Measurements from ENCODE around the gene LRCOL1. TPM values are rescaled to one million over a fixed set of nuclear protein-coding genes. Genes with fewer than 3 reads are reported as not detected.

The LRCOL1 gene
- total RNA-seq, 2 experiments from 2014 or later, result not detected

GRCh38 chr12:132621657-132622435, 11.5 kb upstream of the LRCOL1 start:
- Histone ChIP-seq H3K27me3 (ENCODE audit: control insufficient read depth in 1 of 2, insufficient read depth in 2 of 2, low read length in 2 of 2) (peaks cover 15 to 17% of the 10 kb centered on the region in 2 experiments), H3K4me1 (ENCODE audit: insufficient read depth, low read length) (peaks cover 6% of the 10 kb centered on the region), H3K4me3 (ENCODE audit: low read length) (no peak overlapping the region), H3K9me3 (ENCODE audit: control insufficient read depth in 1 of 2, insufficient read depth in 1 of 2, low read length in 2 of 2) (peaks cover 10 to 11% of the 10 kb centered on the region in 2 experiments), H3K36me3 (ENCODE audit: insufficient read depth, low read length) (peaks cover 15% of the 10 kb centered on the region), H3K27ac (ENCODE audit: low read depth in 1 of 2, low read length in 2 of 2) (no peak overlapping the region)
- Mint-ChIP-seq H3K36me3 (ENCODE audit: low read depth) (peaks cover 13% of the 10 kb centered on the region), H3K27me3 (peaks cover 17% of the 10 kb centered on the region), H3K27ac (no peak overlapping the region), H3K4me3 (no peak overlapping the region), H3K4me1 (ENCODE audit: low read depth) (peaks cover 5% of the 10 kb centered on the region), H3K9me3 (no peaks in the 10 kb centered on the region)
- peak in 1 of 14 experiments; percentile 12 for DNase-seq
- TF ChIP-seq, protein P1, sequence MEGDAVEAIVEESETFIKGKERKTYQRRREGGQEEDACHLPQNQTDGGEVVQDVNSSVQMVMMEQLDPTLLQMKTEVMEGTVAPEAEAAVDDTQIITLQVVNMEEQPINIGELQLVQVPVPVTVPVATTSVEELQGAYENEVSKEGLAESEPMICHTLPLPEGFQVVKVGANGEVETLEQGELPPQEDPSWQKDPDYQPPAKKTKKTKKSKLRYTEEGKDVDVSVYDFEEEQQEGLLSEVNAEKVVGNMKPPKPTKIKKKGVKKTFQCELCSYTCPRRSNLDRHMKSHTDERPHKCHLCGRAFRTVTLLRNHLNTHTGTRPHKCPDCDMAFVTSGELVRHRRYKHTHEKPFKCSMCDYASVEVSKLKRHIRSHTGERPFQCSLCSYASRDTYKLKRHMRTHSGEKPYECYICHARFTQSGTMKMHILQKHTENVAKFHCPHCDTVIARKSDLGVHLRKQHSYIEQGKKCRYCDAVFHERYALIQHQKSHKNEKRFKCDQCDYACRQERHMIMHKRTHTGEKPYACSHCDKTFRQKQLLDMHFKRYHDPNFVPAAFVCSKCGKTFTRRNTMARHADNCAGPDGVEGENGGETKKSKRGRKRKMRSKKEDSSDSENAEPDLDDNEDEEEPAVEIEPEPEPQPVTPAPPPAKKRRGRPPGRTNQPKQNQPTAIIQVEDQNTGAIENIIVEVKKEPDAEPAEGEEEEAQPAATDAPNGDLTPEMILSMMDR (IDR thresholded peaks at IDR 0.05), result no peak
- intact Hi-C loops (cut with DNase I, micrococcal nuclease), result no loop called here
- CTCF ChIA-PET, result no interaction called here
- POLR2A ChIA-PET, result no interaction called here
- no peak for ATAC-seq (ENCODE audit: poor library complexity)

GRCh38 chr12:132620899-132621656, 10.7 kb upstream of the LRCOL1 start:
- Mint-ChIP-seq H3K4me3 (no peak overlapping the region), H3K27ac (no peak overlapping the region), H3K9me3 (no peaks in the 10 kb centered on the region), H3K27me3 (peaks cover 17% of the 10 kb centered on the region), H3K4me1 (ENCODE audit: low read depth) (peaks cover 5% of the 10 kb centered on the region), H3K36me3 (ENCODE audit: low read depth) (peaks cover 6% of the 10 kb centered on the region)
- TF ChIP-seq, protein P1 (IDR thresholded peaks at IDR 0.05), result no peak
- POLR2A ChIA-PET, result no interaction called here
- peaks cover 17 to 19% of the 10 kb centered on the region in 2 experiments for H3K9me3 ChIP-seq (ENCODE audit: control insufficient read depth in 1 of 2, insufficient read depth in 1 of 2, low read length in 2 of 2)
- no peak for ATAC-seq (ENCODE audit: poor library complexity)
- DNase-seq, result peak in 1 of 14 experiments; percentile 15
- H3K4me1 ChIP-seq (ENCODE audit: insufficient read depth, low read length), result peaks cover 6% of the 10 kb centered on the region
- H3K4me3 ChIP-seq (ENCODE audit: low read length), result no peak overlapping the region
- CTCF ChIA-PET, result no interaction called here
- intact Hi-C loops (cut with DNase I, micrococcal nuclease), result no loop called here
- no peak overlapping the region for H3K27ac ChIP-seq (ENCODE audit: low read depth in 1 of 2, low read length in 2 of 2)
- peaks cover 23 to 25% of the 10 kb centered on the region in 2 experiments for H3K27me3 ChIP-seq (ENCODE audit: control insufficient read depth in 1 of 2, insufficient read depth in 2 of 2, low read length in 2 of 2)
- peaks cover 15% of the 10 kb centered on the region for H3K36me3 ChIP-seq (ENCODE audit: insufficient read depth, low read length)

DNA sequence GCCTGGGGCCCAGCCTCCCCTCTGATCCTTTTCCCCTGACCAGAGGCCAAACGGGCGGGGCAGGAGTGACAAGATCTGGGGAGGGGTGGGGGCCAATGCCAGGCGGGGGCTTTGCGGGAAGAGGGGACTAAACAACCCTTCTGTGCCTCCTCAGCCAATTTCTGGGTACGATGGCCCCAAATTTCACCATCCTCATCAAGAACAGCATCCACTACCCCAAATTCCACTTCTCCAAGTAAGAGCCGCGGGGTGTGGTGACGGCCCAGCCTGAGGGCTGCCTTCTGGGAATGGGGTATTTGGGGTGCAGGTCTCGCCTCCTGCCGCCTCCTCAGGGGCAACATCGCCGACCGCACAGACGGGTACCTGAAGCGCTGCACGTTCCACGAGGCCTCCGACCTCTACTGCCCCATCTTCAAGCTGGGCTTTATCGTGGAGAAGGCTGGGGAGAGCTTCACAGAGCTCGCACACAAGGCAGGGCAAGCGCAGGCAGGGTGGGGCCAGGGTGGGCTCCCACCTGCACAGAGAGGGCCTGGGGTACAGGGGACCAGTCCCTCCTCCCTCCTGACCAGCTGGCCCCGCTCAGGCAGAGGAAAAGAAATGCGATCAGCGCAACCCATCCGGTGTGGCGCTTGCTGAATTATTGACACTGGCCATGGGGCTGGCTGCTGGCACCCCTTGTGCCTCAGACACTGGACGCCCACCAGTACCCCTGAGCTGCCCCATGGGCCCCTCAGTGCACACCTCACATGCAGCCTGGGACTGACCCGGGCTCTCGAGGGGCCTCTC, 9.9 kb upstream of the LRCOL1 start:
- intact Hi-C loops (cut with DNase I, micrococcal nuclease), result no loop called here
- Histone ChIP-seq H3K36me3 (ENCODE audit: insufficient read depth, low read length) (peaks cover 12% of the 10 kb centered on the region), H3K9me3 (ENCODE audit: control insufficient read depth in 1 of 2, insufficient read depth in 1 of 2, low read length in 2 of 2) (peaks cover 19 to 22% of the 10 kb centered on the region in 2 experiments), H3K27ac (ENCODE audit: low read depth in 1 of 2, low read length in 2 of 2) (no peak overlapping the region), H3K4me3 (ENCODE audit: low read length) (no peak overlapping the region), H3K27me3 (ENCODE audit: control insufficient read depth in 1 of 2, insufficient read depth in 2 of 2, low read length in 2 of 2) (peaks cover 30 to 33% of the 10 kb centered on the region in 2 experiments), H3K4me1 (ENCODE audit: insufficient read depth, low read length) (peaks cover 6% of the 10 kb centered on the region)
- DNase-seq (peak in 1 of 14 experiments; percentile 11), ATAC-seq (ENCODE audit: poor library complexity) (no peak)
- no peak overlapping the region for H3K4me3 Mint-ChIP-seq
- TF ChIP-seq, protein P1 (IDR thresholded peaks at IDR 0.05), result no peak
- peaks cover 5% of the 10 kb centered on the region for H3K36me3 Mint-ChIP-seq (ENCODE audit: low read depth)
- H3K27ac Mint-ChIP-seq, result no peak overlapping the region
- ChIA-PET CTCF (no interaction called here), POLR2A (no interaction called here)
- H3K4me1 Mint-ChIP-seq (ENCODE audit: low read depth), result peaks cover 5% of the 10 kb centered on the region
- peaks cover 24% of the 10 kb centered on the region for H3K27me3 Mint-ChIP-seq
- H3K9me3 Mint-ChIP-seq, result no peaks in the 10 kb centered on the region
